PC-3 (cell line): Measurements from ENCODE around the gene STOX2.

Source experiments
- EZH2 ChIP-seq: fragments of 300-600 bp; sonication (generic); IDR thresholded peaks from one replicate; pipeline ENCODE4 v1.6.1; 2017; ENCODE audit warnings: antibody characterized with exemption, mild to moderate bottlenecking, low read length; ENCODE audit not compliant: unreplicated experiment
- EZH2phosphoT487 ChIP-seq: fragments of 300-600 bp; sonication (generic); IDR thresholded peaks from 2 replicates; pipeline ENCODE4 v1.6.1; 2018; ENCODE audit warnings: mild to moderate bottlenecking, antibody characterized with exemption, low read length, borderline replicate concordance
- TF ChIP-seq, protein P1 (sequence below): fragments of 300-600 bp; sonication (generic); conservative IDR thresholded peaks from 2 replicates; pipeline ENCODE4 v1.5.1; 2017; ENCODE audit warnings: antibody characterized with exemption, low read depth, mild to moderate bottlenecking, low read length

- TF ChIP-seq, protein P1, sequence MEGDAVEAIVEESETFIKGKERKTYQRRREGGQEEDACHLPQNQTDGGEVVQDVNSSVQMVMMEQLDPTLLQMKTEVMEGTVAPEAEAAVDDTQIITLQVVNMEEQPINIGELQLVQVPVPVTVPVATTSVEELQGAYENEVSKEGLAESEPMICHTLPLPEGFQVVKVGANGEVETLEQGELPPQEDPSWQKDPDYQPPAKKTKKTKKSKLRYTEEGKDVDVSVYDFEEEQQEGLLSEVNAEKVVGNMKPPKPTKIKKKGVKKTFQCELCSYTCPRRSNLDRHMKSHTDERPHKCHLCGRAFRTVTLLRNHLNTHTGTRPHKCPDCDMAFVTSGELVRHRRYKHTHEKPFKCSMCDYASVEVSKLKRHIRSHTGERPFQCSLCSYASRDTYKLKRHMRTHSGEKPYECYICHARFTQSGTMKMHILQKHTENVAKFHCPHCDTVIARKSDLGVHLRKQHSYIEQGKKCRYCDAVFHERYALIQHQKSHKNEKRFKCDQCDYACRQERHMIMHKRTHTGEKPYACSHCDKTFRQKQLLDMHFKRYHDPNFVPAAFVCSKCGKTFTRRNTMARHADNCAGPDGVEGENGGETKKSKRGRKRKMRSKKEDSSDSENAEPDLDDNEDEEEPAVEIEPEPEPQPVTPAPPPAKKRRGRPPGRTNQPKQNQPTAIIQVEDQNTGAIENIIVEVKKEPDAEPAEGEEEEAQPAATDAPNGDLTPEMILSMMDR: no peak
- TF ChIP-seq EZH2phosphoT487 (no peak), EZH2 (no peak)
Measured at GRCh38 chr4:184019076-184019475, 114.0 kb downstream of the STOX2 start.
